Bronchus fibroblast of lung (primary cell): ENCODE data around the gene ZNF587B. TPM values are rescaled to one million over a fixed set of nuclear protein-coding genes. Genes with fewer than 3 reads are reported as not detected.

Experiments
- total RNA-seq: library from RNA; depleted of rRNA; stranded (reverse); fragments of >200 nt; gene quantifications from 2 replicates; pipeline ENCODE4 v1.2.3, GENCODE V29; 2015

Gene ZNF587B
- 8.0 and 9.6 TPM in 2 replicates for total RNA-seq

DNA sequence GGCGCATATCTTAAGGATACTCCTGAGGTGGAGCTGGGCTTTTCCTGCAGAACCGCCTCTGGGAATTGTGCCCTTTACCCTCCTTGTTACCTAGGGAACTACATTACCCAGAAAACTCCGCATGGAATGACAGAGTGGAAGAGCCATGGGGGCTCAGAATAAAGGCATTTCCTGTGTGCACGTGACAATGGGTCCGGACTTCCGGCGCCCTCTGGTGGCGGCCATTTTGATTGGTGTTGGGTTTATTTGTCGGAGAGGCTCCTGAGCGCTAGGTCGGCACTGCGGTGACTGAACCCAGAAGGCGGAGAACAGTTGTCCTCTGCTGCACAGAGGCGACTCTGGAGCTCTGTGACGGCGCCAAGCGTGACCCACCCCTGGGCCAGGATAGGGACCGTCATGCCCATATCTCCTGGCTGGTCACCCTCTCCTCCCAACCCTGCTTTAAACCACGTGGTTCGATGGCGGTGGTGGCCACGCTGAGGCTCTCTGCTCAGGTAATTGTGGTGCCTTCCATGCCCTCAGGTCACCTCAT is at the start of gene ZNF587B:
ZNF587B (plus strand) TSS at position 229 of the 532 bp plus-strand sequence; CDS start at position 459, 230 bp downstream.

GRCh38 chr19:57814505-57815246 is 15.4 kb upstream of the ZNF587B start, which contains the start of gene ZNF552:
ZNF552 (minus strand) TSS chr19:57814913; CDS start chr19:57814743, 170 bp downstream.

GRCh38 chr19:57849666-57850473 is 19.8 kb downstream of the ZNF587B start, which contains the start of gene ZNF587:
ZNF587 (plus strand) TSS chr19:57849859; CDS start chr19:57850039, 180 bp downstream.

DNA sequence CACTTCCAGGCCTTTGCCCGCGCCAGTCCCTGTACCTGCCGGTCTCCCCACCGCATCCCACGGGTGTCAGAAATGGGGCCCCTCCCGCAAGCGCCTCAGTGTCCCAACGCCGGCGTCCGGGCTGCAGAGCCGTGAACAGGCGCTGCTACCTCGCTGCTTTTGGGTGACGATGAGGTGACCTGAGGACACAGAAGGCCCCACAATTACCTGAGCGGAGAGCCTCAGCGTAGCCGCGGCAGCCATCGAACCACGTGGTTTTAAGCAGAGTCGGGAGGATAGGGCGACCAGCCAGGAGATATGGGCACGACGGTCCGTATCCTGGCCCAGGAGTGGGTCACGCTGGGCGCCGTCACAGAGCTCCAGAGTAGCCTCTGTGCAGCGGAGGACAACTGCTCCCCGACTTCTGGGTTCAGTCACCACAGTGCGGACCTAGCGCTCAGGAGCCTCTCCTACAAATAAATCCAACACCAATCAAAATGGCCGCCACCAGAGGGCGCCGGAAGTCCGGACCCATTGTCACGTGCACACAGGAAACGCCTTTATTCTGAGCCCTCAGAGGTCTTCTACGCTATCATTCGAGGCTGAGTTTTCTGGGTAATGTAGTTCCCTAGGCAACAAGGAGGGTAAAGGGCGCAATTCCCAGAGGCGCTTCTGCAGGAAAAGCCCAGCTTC is 58.6 kb downstream of the ZNF587B start, which contains the start of gene ZNF814:
ZNF814 (minus strand) TSS at position 478 of the 672 bp plus-strand sequence; CDS start at position 243, 235 bp downstream.

Other genes with a start within 250 kb of the ZNF587B start
- 4.2 and 4.7 TPM in 2 replicates for gene ZIK1, start 246.2 kb upstream of the ZNF587B start, total RNA-seq
- gene ZNF530, start 230.4 kb upstream of the ZNF587B start, total RNA-seq = 5.8 and 9.1 TPM in 2 replicates
- 8.4 and 9.1 TPM in 2 replicates for gene ZNF134, start 216.1 kb upstream of the ZNF587B start, total RNA-seq
- gene ZNF211, start 197.1 kb upstream of the ZNF587B start, total RNA-seq = 3.4 and 3.9 TPM in 2 replicates
- not detected in 2 replicates for gene ZSCAN4, start 161.4 kb upstream of the ZNF587B start, total RNA-seq
- 4.0 and 6.8 TPM in 2 replicates for gene ZNF551, start 148.3 kb upstream of the ZNF587B start, total RNA-seq
- gene ZNF154, start 121.1 kb upstream of the ZNF587B start, total RNA-seq = 1.0 and 1.3 TPM in 2 replicates
- gene ZNF671, start 102.7 kb upstream of the ZNF587B start, total RNA-seq = 3.4 and 4.5 TPM in 2 replicates
- gene ZNF776, start 83.5 kb upstream of the ZNF587B start, total RNA-seq = 4.8 and 5.7 TPM in 2 replicates
- 4.9 and 5.9 TPM in 2 replicates for gene ZNF586, start 60.6 kb upstream of the ZNF587B start, total RNA-seq
- 3.0 and 4.2 TPM in 2 replicates for gene ZNF552, start 15.4 kb upstream of the ZNF587B start, total RNA-seq
- 8.5 and 13.4 TPM in 2 replicates for gene ZNF587, start 19.6 kb downstream of the ZNF587B start, total RNA-seq
- gene ZNF814, start 58.7 kb downstream of the ZNF587B start, total RNA-seq = 4.5 and 4.9 TPM in 2 replicates
- 4.5 and 8.6 TPM in 2 replicates for gene ZNF417, start 86.3 kb downstream of the ZNF587B start, total RNA-seq
- gene ZNF418, start 105.1 kb downstream of the ZNF587B start, total RNA-seq = 1.2 and 1.3 TPM in 2 replicates
- gene ZNF256, start 117.4 kb downstream of the ZNF587B start, total RNA-seq = 1.9 and 2.4 TPM in 2 replicates
- gene C19orf18, start 144.2 kb downstream of the ZNF587B start, total RNA-seq = not detected in 2 replicates
- gene ZNF606, start 172.5 kb downstream of the ZNF587B start, total RNA-seq = 7.4 TPM in 2 replicates
- gene ZSCAN1, start 203.7 kb downstream of the ZNF587B start, total RNA-seq = not detected in 2 replicates
- 2.0 and 2.8 TPM in 2 replicates for gene ZNF135, start 229.0 kb downstream of the ZNF587B start, total RNA-seq